Liver (tissue), 3 donors: ENCODE data around the gene SLX4IP.

Experiments
- ATF3 ChIP-seq: IDR thresholded peaks from 2 replicates; pipeline ENCODE4 v1.6.1; 2016; ENCODE audit warnings: antibody characterized with exemption
- CTCF ChIP-seq: fragments of 150-350 bp; IDR thresholded peaks from 2 replicates; pipeline ENCODE4 v1.5.1; 2017; ENCODE audit warnings: improper control_type of control experiment, low read depth, low read length; ENCODE audit not compliant: missing input control
- GABPA ChIP-seq, 2 donors: IDR thresholded peaks in 1 of 2; conservative IDR thresholded peaks in 1 of 2; 2 replicates each; pipeline ENCODE4 v1.6.1; 2016; ENCODE audit warnings: antibody characterized with exemption in 2 of 2, mild to moderate bottlenecking in 1 of 2, moderate library complexity in 1 of 2
- JUND ChIP-seq, 2 donors: IDR thresholded peaks; 2 replicates each; pipeline ENCODE4 v1.6.1; 2016; ENCODE audit warnings: antibody characterized with exemption in 2 of 2
- ZBTB33 ChIP-seq: IDR thresholded peaks from 2 replicates; pipeline ENCODE4 v1.6.1; 2016; ENCODE audit warnings: antibody characterized with exemption
- donor health status: healthy.
- donor health status: healthy.

GRCh38 chr20:10668677-10669368 lies 233.7 kb downstream of the SLX4IP start:
- TF ChIP-seq CTCF (no peak), ZBTB33 (no peak), GABPA (IDR thresholded peaks at IDR 0.05 in 1 of 2, conservative IDR thresholded peaks at IDR 0.05 in 1 of 2) (no peak), ATF3 (no peak), JUND (IDR thresholded peaks at IDR 0.05) (no peak)
